Measurements from ENCODE around the gene ZNF132.
"Not testable (repeated sequence)": the region's sequence is repeated elsewhere in the genome, so short reads cannot be mapped to it uniquely, and the experiment has no call there.

The ZNF132 gene

GRCh38 chr19:58408152-58409009 is 31.6 kb downstream of the ZNF132 start, which contains the start of gene ZNF584:
TSS of gene ZNF584 (plus strand) at chr19:58408649. CDS start at chr19:58409148, 499 bp downstream.
- H3K4me1 ChIP-seq (ENCODE audit: control insufficient read depth in 1 of 2, insufficient read depth in 2 of 2, low read length in 2 of 2) = peaks cover 16 to 29% of the 10 kb centered on the region in 2 donors
- H3K36me3 ChIP-seq (ENCODE audit: control insufficient read depth in 1 of 2, insufficient read depth in 2 of 2, low read length in 2 of 2) = no peaks in the 10 kb centered on the region
- peak within 1 kb of the TSS; percentile 91 for H3K27ac ChIP-seq (ENCODE audit: low read depth, low read length)
- H3K27me3 ChIP-seq (ENCODE audit: control insufficient read depth in 1 of 2, insufficient read depth in 2 of 2, low read length in 2 of 2) = no peaks in the 10 kb centered on the region
- H3K9me3 ChIP-seq (ENCODE audit: control insufficient read depth in 1 of 2, low read length in 2 of 2) = no peaks in the 10 kb centered on the region
- peak within 1 kb of the TSS; percentile 75 to 98 for H3K4me3 ChIP-seq (ENCODE audit: low read depth in 1 of 2, low read length in 2 of 2)
- peak within 1 kb of the TSS; percentile 74 to 89 for H3K9ac ChIP-seq (ENCODE audit: low read depth in 1 of 2, low read length in 2 of 2)

GRCh38 chr19:58407658-58408151 is 32.2 kb downstream of the ZNF132 start:
- Histone ChIP-seq H3K9ac (ENCODE audit: low read depth in 1 of 2, low read length in 2 of 2) (peak overlapping the region; percentile 74 to 89), H3K4me1 (ENCODE audit: control insufficient read depth in 1 of 2, insufficient read depth in 2 of 2, low read length in 2 of 2) (peaks cover 16 to 29% of the 10 kb centered on the region in 2 donors), H3K27ac (ENCODE audit: low read depth, low read length) (peak overlapping the region; percentile 91)

GRCh38 chr19:58406818-58407657 is 32.9 kb downstream of the ZNF132 start:
- Histone ChIP-seq H3K9me3 (ENCODE audit: control insufficient read depth in 1 of 2, low read length in 2 of 2) (no peaks in the 10 kb centered on the region), H3K4me3 (ENCODE audit: low read depth in 1 of 2, low read length in 2 of 2) (peak overlapping the region; percentile 75 to 98), H3K4me1 (ENCODE audit: control insufficient read depth in 1 of 2, insufficient read depth in 2 of 2, low read length in 2 of 2) (peaks cover 16 to 30% of the 10 kb centered on the region in 2 donors), H3K36me3 (ENCODE audit: control insufficient read depth in 1 of 2, insufficient read depth in 2 of 2, low read length in 2 of 2) (no peaks in the 10 kb centered on the region), H3K27ac (ENCODE audit: low read depth, low read length) (no peak overlapping the region), H3K27me3 (ENCODE audit: control insufficient read depth in 1 of 2, insufficient read depth in 2 of 2, low read length in 2 of 2) (no peaks in the 10 kb centered on the region), H3K9ac (ENCODE audit: low read depth in 1 of 2, low read length in 2 of 2) (peak overlapping the region in 1 of 2 donors; percentile 74)

More at GRCh38 chr19:58407658-58408151, 32.2 kb downstream of the ZNF132 start:
- H3K9me3 ChIP-seq (ENCODE audit: control insufficient read depth in 1 of 2, low read length in 2 of 2) = no peaks in the 10 kb centered on the region
- H3K36me3 ChIP-seq (ENCODE audit: control insufficient read depth in 1 of 2, insufficient read depth in 2 of 2, low read length in 2 of 2) = no peaks in the 10 kb centered on the region
- no peaks in the 10 kb centered on the region for H3K27me3 ChIP-seq (ENCODE audit: control insufficient read depth in 1 of 2, insufficient read depth in 2 of 2, low read length in 2 of 2)
- peak overlapping the region; percentile 75 to 98 for H3K4me3 ChIP-seq (ENCODE audit: low read depth in 1 of 2, low read length in 2 of 2)

GRCh38 chr19:58403920-58404478 is 36.0 kb downstream of the ZNF132 start:
- not testable (repeated sequence) for H3K36me3 ChIP-seq (ENCODE audit: control insufficient read depth in 1 of 2, insufficient read depth in 2 of 2, low read length in 2 of 2); H3K4me3 ChIP-seq (ENCODE audit: low read depth in 1 of 2, low read length in 2 of 2); H3K27me3 ChIP-seq (ENCODE audit: control insufficient read depth in 1 of 2, insufficient read depth in 2 of 2, low read length in 2 of 2); H3K27ac ChIP-seq (ENCODE audit: low read depth, low read length); H3K9me3 ChIP-seq (ENCODE audit: control insufficient read depth in 1 of 2, low read length in 2 of 2); H3K9ac ChIP-seq (ENCODE audit: low read depth in 1 of 2, low read length in 2 of 2)
- H3K4me1 ChIP-seq (ENCODE audit: control insufficient read depth in 1 of 2, insufficient read depth in 2 of 2, low read length in 2 of 2) = peaks cover 7 to 30% of the 10 kb centered on the region in 2 donors

- no peak overlapping the region for H3K27ac ChIP-seq (ENCODE audit: low read depth, low read length)
- peak overlapping the region; percentile 38 to 55 for H3K9ac ChIP-seq (ENCODE audit: low read depth in 1 of 2, low read length in 2 of 2)
- no peaks in the 10 kb centered on the region for H3K9me3 ChIP-seq (ENCODE audit: control insufficient read depth in 1 of 2, low read length in 2 of 2)
- peak overlapping the region; percentile 71 to 83 for H3K4me3 ChIP-seq (ENCODE audit: low read depth in 1 of 2, low read length in 2 of 2)
- H3K36me3 ChIP-seq (ENCODE audit: control insufficient read depth in 1 of 2, insufficient read depth in 2 of 2, low read length in 2 of 2) = no peaks in the 10 kb centered on the region
- H3K27me3 ChIP-seq (ENCODE audit: control insufficient read depth in 1 of 2, insufficient read depth in 2 of 2, low read length in 2 of 2) = peaks cover 13 to 15% of the 10 kb centered on the region in 2 donors
- peaks cover 0 to 17% of the 10 kb centered on the region in 2 donors for H3K4me1 ChIP-seq (ENCODE audit: control insufficient read depth in 1 of 2, insufficient read depth in 2 of 2, low read length in 2 of 2)
Observed at GRCh38 chr19:58401840-58402421, 38.0 kb downstream of the ZNF132 start.

GRCh38 chr19:58400916-58401839 is 38.8 kb downstream of the ZNF132 start:
- Histone ChIP-seq H3K27me3 (ENCODE audit: control insufficient read depth in 1 of 2, insufficient read depth in 2 of 2, low read length in 2 of 2) (peaks cover 16 to 17% of the 10 kb centered on the region in 2 donors), H3K27ac (ENCODE audit: low read depth, low read length) (peak overlapping the region; percentile 61), H3K9me3 (ENCODE audit: control insufficient read depth in 1 of 2, low read length in 2 of 2) (no peaks in the 10 kb centered on the region), H3K4me3 (ENCODE audit: low read depth in 1 of 2, low read length in 2 of 2) (peak overlapping the region; percentile 82 to 83), H3K36me3 (ENCODE audit: control insufficient read depth in 1 of 2, insufficient read depth in 2 of 2, low read length in 2 of 2) (no peaks in the 10 kb centered on the region), H3K9ac (ENCODE audit: low read depth in 1 of 2, low read length in 2 of 2) (peak overlapping the region; percentile 55 to 63), H3K4me1 (ENCODE audit: control insufficient read depth in 1 of 2, insufficient read depth in 2 of 2, low read length in 2 of 2) (peaks cover 0 to 12% of the 10 kb centered on the region in 2 donors)

- no peaks in the 10 kb centered on the region for H3K36me3 ChIP-seq (ENCODE audit: control insufficient read depth in 1 of 2, insufficient read depth in 2 of 2, low read length in 2 of 2)
- H3K4me3 ChIP-seq (ENCODE audit: low read depth in 1 of 2, low read length in 2 of 2) = peak overlapping the region; percentile 71 to 82
- H3K9me3 ChIP-seq (ENCODE audit: control insufficient read depth in 1 of 2, low read length in 2 of 2) = no peaks in the 10 kb centered on the region
- peaks cover 24 to 25% of the 10 kb centered on the region in 2 donors for H3K27me3 ChIP-seq (ENCODE audit: control insufficient read depth in 1 of 2, insufficient read depth in 2 of 2, low read length in 2 of 2)
- H3K9ac ChIP-seq (ENCODE audit: low read depth in 1 of 2, low read length in 2 of 2) = peak overlapping the region; percentile 55 to 63
- peaks cover 0 to 17% of the 10 kb centered on the region in 2 donors for H3K4me1 ChIP-seq (ENCODE audit: control insufficient read depth in 1 of 2, insufficient read depth in 2 of 2, low read length in 2 of 2)
- no peak overlapping the region for H3K27ac ChIP-seq (ENCODE audit: low read depth, low read length)
Observed at GRCh38 chr19:58400316-58400915, 39.5 kb downstream of the ZNF132 start.

GRCh38 chr19:58399903-58400302 is 40.0 kb downstream of the ZNF132 start:
- Histone ChIP-seq H3K9me3 (ENCODE audit: control insufficient read depth in 1 of 2, low read length in 2 of 2) (no peaks in the 10 kb centered on the region), H3K27ac (ENCODE audit: low read depth, low read length) (no peak overlapping the region), H3K27me3 (ENCODE audit: control insufficient read depth in 1 of 2, insufficient read depth in 2 of 2, low read length in 2 of 2) (peaks cover 24 to 25% of the 10 kb centered on the region in 2 donors), H3K4me1 (ENCODE audit: control insufficient read depth in 1 of 2, insufficient read depth in 2 of 2, low read length in 2 of 2) (peaks cover 0 to 17% of the 10 kb centered on the region in 2 donors), H3K9ac (ENCODE audit: low read depth in 1 of 2, low read length in 2 of 2) (no peak overlapping the region), H3K4me3 (ENCODE audit: low read depth in 1 of 2, low read length in 2 of 2) (no peak overlapping the region), H3K36me3 (ENCODE audit: control insufficient read depth in 1 of 2, insufficient read depth in 2 of 2, low read length in 2 of 2) (peaks cover 3 to 4% of the 10 kb centered on the region in 2 donors)
